ENCODE results near the gene CENPH.
"Not testable (repeated sequence)": the region's sequence is repeated elsewhere in the genome, so short reads cannot be mapped to it uniquely, and the experiment has no call there.

The CENPH gene

GRCh38 chr5:69231281-69231680 lies 41.9 kb downstream of the CENPH start:
- H3K4me3 ChIP-seq (ENCODE audit: control insufficient read depth, low read depth, low read length), result no peak overlapping the region
- TF ChIP-seq, protein P1, sequence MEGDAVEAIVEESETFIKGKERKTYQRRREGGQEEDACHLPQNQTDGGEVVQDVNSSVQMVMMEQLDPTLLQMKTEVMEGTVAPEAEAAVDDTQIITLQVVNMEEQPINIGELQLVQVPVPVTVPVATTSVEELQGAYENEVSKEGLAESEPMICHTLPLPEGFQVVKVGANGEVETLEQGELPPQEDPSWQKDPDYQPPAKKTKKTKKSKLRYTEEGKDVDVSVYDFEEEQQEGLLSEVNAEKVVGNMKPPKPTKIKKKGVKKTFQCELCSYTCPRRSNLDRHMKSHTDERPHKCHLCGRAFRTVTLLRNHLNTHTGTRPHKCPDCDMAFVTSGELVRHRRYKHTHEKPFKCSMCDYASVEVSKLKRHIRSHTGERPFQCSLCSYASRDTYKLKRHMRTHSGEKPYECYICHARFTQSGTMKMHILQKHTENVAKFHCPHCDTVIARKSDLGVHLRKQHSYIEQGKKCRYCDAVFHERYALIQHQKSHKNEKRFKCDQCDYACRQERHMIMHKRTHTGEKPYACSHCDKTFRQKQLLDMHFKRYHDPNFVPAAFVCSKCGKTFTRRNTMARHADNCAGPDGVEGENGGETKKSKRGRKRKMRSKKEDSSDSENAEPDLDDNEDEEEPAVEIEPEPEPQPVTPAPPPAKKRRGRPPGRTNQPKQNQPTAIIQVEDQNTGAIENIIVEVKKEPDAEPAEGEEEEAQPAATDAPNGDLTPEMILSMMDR (IDR thresholded peaks at IDR 0.05; ENCODE audit: control insufficient read depth, insufficient read depth, low read depth, low read length, missing control alignments), result no peak
- DNase-seq (ENCODE audit: low read depth), result no peak

- DNase-seq (ENCODE audit: low read depth), result no peak
- H3K4me3 ChIP-seq (ENCODE audit: control insufficient read depth, low read depth, low read length), result no peak overlapping the region
- TF ChIP-seq, protein P1 (IDR thresholded peaks at IDR 0.05; ENCODE audit: control insufficient read depth, insufficient read depth, low read depth, low read length, missing control alignments), result no peak
Observed at GRCh38 chr5:69231851-69232250, 42.5 kb downstream of the CENPH start.

- DNase-seq (ENCODE audit: low read depth), result peak; percentile 56
- TF ChIP-seq, protein P1 (IDR thresholded peaks at IDR 0.05; ENCODE audit: control insufficient read depth, insufficient read depth, low read depth, low read length, missing control alignments), result no peak
- H3K4me3 ChIP-seq (ENCODE audit: control insufficient read depth, low read depth, low read length), result peak within 1 kb of the TSS; percentile 87
Observed at GRCh38 chr5:69234457-69235268, 45.3 kb downstream of the CENPH start, which contains the start of gene CDK7. Gene CDK7, plus strand, starts transcription at chr5:69234886. Its CDS starts 90 bp downstream, at chr5:69234976.

GRCh38 chr5:69236733-69237132 lies 47.4 kb downstream of the CENPH start:
- DNase-seq (ENCODE audit: low read depth); H3K4me3 ChIP-seq (ENCODE audit: control insufficient read depth, low read depth, low read length): not testable (repeated sequence)

DNA sequence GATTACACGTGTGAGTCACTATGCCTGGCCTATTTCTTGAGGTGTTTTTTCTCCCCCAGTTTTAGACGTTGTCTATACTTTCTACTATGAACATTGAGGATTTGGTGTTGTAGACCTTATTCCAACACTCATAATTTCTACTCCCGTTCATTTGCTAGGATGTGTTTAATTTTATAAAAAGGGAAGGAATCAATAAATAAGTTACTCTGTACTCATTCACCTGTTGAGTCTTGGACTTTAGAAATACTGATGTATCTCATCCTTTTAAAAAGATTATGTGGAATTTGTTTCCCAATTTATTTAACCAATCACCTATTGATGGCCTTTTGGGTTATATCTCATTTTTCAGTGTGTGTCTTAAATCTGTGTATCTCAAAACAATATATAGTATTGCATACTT lies 48.5 kb downstream of the CENPH start:
- no peak overlapping the region for H3K4me3 ChIP-seq (ENCODE audit: control insufficient read depth, low read depth, low read length)
- DNase-seq (ENCODE audit: low read depth), result no peak
- TF ChIP-seq, protein P1 (IDR thresholded peaks at IDR 0.05; ENCODE audit: control insufficient read depth, insufficient read depth, low read depth, low read length, missing control alignments), result no peak

- H3K4me3 ChIP-seq (ENCODE audit: control insufficient read depth, low read depth, low read length), result no peak overlapping the region
- DNase-seq (ENCODE audit: low read depth), result peak; percentile 40
- TF ChIP-seq, protein P1 (IDR thresholded peaks at IDR 0.05; ENCODE audit: control insufficient read depth, insufficient read depth, low read depth, low read length, missing control alignments), result no peak
Observed at GRCh38 chr5:69238760-69239251, 49.4 kb downstream of the CENPH start.

- DNase-seq (ENCODE audit: low read depth), result no peak
- TF ChIP-seq, protein P1 (IDR thresholded peaks at IDR 0.05; ENCODE audit: control insufficient read depth, insufficient read depth, low read depth, low read length, missing control alignments), result no peak
- no peak overlapping the region for H3K4me3 ChIP-seq (ENCODE audit: control insufficient read depth, low read depth, low read length)
Observed at GRCh38 chr5:69242215-69242927, 53.0 kb downstream of the CENPH start.
